GM12892 (cell line): ENCODE data around the gene DTX1.

Experiments used
- POLR2A ChIP-seq: IDR thresholded peaks from 2 replicates; pipeline ENCODE4 v1.6.1; 2011; ENCODE audit warnings: low read depth, low read length, control low read depth
- POLR2AphosphoS5 ChIP-seq: IDR thresholded peaks from 2 replicates; pipeline ENCODE4 v1.6.1; 2011; ENCODE audit warnings: low read depth, low read length, control low read depth
- TAF1 ChIP-seq: IDR thresholded peaks from 2 replicates; pipeline ENCODE4 v1.6.1; 2011; ENCODE audit warnings: low read depth, mild to moderate bottlenecking, control low read depth, low read length, borderline replicate concordance

GRCh38 chr12:113090740-113091139, 34.2 kb downstream of the DTX1 start:
- TF ChIP-seq POLR2A: no peak
- no peak for TF ChIP-seq TAF1
- no peak for TF ChIP-seq POLR2AphosphoS5
